Panc1 (cell line): ENCODE data around the gene ADAM33. TPM values are rescaled to one million over a fixed set of nuclear protein-coding genes. Genes with fewer than 3 reads are reported as not detected.
A peak's percentile ranks its signal among the peaks of the same experiment; 100 is the strongest.

Experiments
- ATAC-seq: fragments of 200-7000 bp; cut with Tn5 transposase; 2 replicates; pipeline ENCODE4 v1.9.1; 2020; ENCODE audit warnings: mild to moderate bottlenecking, moderate library complexity
- BruUV-seq: library from RNA; stranded (reverse); fragments of 400-500 nt; replicated peaks from 2 replicates; lab custom pipeline; 2021; lab: Mats Ljungman, UMichigan
- CTCF ChIA-PET: fragments of 300-600 bp; sonication (Branson Sonifier 250); formaldehyde crosslinking; loops from one replicate; lab custom pipeline; 2022; ENCODE audit warnings: antibody characterized with exemption; lab: Charles Lee
- POLR2A ChIA-PET: fragments of 300-600 bp; sonication (Branson Sonifier 250); formaldehyde crosslinking; loops from one replicate; lab custom pipeline; 2022; ENCODE audit warnings: antibody characterized with exemption; lab: Charles Lee
- DNase-seq: peaks from one replicate; pipeline ENCODE4 v3.0.0-alpha.2; 2010; ENCODE audit warnings: low read depth, low spot score
- H3K27ac ChIP-seq: 2 replicates; pipeline ENCODE4 v1.5.1; 2011; ENCODE audit warnings: mild to moderate bottlenecking, low read length, inconsistent platforms
- H3K27me3 ChIP-seq: fragments of 200-500 bp; sonication (Bioruptor generic); 2 replicates; pipeline ENCODE4 v1.6.0; 2014; ENCODE audit warnings: low read length, inconsistent platforms; ENCODE audit not compliant: control insufficient read depth, insufficient read depth
- H3K36me3 ChIP-seq: fragments of 200-500 bp; sonication (Bioruptor generic); 2 replicates; pipeline ENCODE4 v1.5.1; 2014; ENCODE audit warnings: inconsistent platforms, mild to moderate bottlenecking, low read length, moderate library complexity; ENCODE audit not compliant: control insufficient read depth, insufficient read depth
- H3K4me1 ChIP-seq: 2 replicates; pipeline ENCODE4 v1.5.1; 2011; ENCODE audit warnings: inconsistent platforms, mild to moderate bottlenecking, low read length, moderate library complexity; ENCODE audit not compliant: control insufficient read depth, insufficient read depth
- H3K4me3 ChIP-seq, 2 experiments: 2 replicates each; pipeline ENCODE4 v1.5.1; 2011 to 2012; ENCODE audit warnings: low read depth in 2 of 2, low read length in 2 of 2, mild to moderate bottlenecking in 2 of 2, inconsistent platforms in 1 of 2, moderate library complexity in 1 of 2
- H3K9me3 ChIP-seq: fragments of 200-500 bp; sonication (Bioruptor generic); 2 replicates; pipeline ENCODE4 v1.5.1; 2014; ENCODE audit warnings: low read depth, mild to moderate bottlenecking, inconsistent platforms, low read length, moderate library complexity; ENCODE audit not compliant: control insufficient read depth, insufficient read depth
- CTCF ChIP-seq: fragments of 450-650 bp; IDR thresholded peaks from 2 replicates; pipeline ENCODE4 v1.5.1; 2017; ENCODE audit warnings: mild to moderate bottlenecking
- POLR2AphosphoS5 ChIP-seq: IDR thresholded peaks from 2 replicates; pipeline ENCODE4 v1.6.1; 2012; ENCODE audit warnings: mild to moderate bottlenecking, low read depth, low read length, moderate library complexity
- REST ChIP-seq, 2 experiments: IDR thresholded peaks; 2 replicates each; pipeline ENCODE4 v1.6.1; 2011 to 2012; ENCODE audit warnings: low read depth in 2 of 2, control low read depth in 1 of 2, low read length in 1 of 2, mild to moderate bottlenecking in 1 of 2, moderate library complexity in 1 of 2; ENCODE audit not compliant: insufficient read depth in 1 of 2
- SIN3A ChIP-seq: IDR thresholded peaks from 2 replicates; pipeline ENCODE4 v1.6.1; 2012; ENCODE audit warnings: low read depth, mild to moderate bottlenecking, low read length, moderate library complexity, borderline replicate concordance; ENCODE audit not compliant: insufficient read depth
- TCF7L2 ChIP-seq: IDR thresholded peaks from 2 replicates; pipeline ENCODE4 v1.6.1; 2011; ENCODE audit warnings: mild to moderate bottlenecking, low read depth, low read length, inconsistent platforms
- in situ Hi-C: cut with HindIII; loops from 2 replicates; pipeline ENCODE4 v1.10.0; 2016; ENCODE audit warnings: low sequenced_read_pairs, low pct_unique_long_range_greater_than_20kb
- intact Hi-C: fragments of 100-400 bp; cut with micrococcal nuclease; formaldehyde crosslinking; loops from one replicate; pipeline ENCODE4 v1.10.0; 2022; ENCODE audit not compliant: unreplicated experiment
- total RNA-seq: library from RNA; stranded (reverse); gene quantifications from one replicate; pipeline ENCODE4 v1.2.1, GENCODE V29; 2021; ENCODE audit not compliant: unreplicated experiment

The ADAM33 gene
- total RNA-seq, 1 experiment from 2014 or later = 0.62 TPM

DNA sequence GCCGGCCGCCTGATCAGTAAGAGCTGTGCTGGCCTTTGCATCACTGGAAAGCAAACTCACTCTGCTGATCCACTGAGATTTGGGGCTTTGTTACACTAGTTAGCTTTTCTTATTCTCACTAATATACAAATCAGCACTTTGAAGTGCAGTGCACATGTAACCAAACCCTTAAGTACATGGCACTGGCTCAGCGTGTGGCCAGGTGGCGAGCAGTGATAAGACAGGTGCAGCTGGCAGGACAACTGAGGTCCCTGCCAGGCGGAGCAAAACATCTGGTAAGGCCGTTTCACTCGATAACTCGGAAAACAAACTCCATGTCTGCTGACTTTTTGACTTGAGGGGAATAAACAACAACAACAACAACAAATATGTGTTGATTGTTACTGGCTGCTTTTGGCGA, 29.6 kb downstream of the ADAM33 start:
- TF ChIP-seq CTCF = no peak
- no peak for TF ChIP-seq POLR2AphosphoS5
- TF ChIP-seq TCF7L2 = no peak
- no peak for TF ChIP-seq SIN3A
- TF ChIP-seq REST (IDR thresholded peaks at IDR 0.05; ENCODE audit: insufficient read depth in 1 of 2, low read depth in 2 of 2, low read length in 1 of 2) = no peak

DNA sequence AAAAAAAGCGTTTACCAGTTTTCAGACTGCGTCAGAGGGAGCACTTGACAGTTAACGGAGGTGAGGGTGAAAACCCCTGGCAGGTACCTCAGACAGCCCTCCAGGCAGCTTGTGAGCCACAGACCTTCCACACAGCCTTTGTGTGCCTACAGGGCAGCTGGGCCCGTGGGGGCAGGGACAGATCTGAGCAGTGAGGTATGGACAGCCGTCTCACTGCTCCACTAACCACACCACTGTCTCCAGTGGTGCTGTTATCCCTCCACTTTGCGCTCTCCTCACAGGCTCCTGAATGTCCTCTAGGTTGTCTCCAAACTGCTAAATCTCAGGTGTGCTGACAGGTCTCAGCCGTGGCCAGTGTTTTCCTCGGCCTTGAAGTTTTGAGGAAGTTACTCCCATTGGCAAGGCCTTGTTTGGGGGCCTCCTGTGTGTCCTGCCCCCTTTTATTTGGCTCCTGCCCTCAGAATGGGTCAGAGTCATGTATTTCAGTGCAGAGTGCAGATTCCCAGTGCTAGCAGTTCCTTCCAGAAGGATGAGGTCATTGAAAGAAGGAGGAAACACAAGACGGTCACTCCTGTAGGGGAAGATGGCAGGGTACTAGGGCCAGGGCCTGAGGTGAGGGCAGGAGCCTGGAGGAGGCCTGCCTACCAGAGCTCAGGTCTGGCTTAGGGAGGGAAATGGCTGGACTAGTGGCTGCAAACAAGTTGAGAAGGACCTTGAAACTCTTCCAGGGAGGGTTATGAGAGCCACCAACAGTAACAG, 30.4 kb downstream of the ADAM33 start:
- BruUV-seq = no TSS peak
- H3K9me3 ChIP-seq = no peaks in the 10 kb centered on the region
- POLR2A ChIA-PET = no interaction called here
- H3K27ac ChIP-seq = no peak overlapping the region
- CTCF ChIA-PET = no interaction called here
- H3K4me3 ChIP-seq = no peak overlapping the region
- TF ChIP-seq REST (IDR thresholded peaks at IDR 0.05; ENCODE audit: insufficient read depth in 1 of 2, low read depth in 2 of 2, low read length in 1 of 2) = no peak
- TF ChIP-seq SIN3A = no peak
- no peak for TF ChIP-seq POLR2AphosphoS5
- TF ChIP-seq CTCF = no peak
- TF ChIP-seq TCF7L2 = no peak
- ATAC-seq (0 out of 2 replicates have a peak, but pooled peaks have one; percentile 25), DNase-seq (no peak)
- no peaks in the 10 kb centered on the region for H3K4me1 ChIP-seq
- intact Hi-C loops (no loop called here), in situ Hi-C loops (no loop called here)
- H3K36me3 ChIP-seq = no peaks in the 10 kb centered on the region
- H3K27me3 ChIP-seq = no peaks in the 10 kb centered on the region

More for the DNA sequence above, 29.6 kb downstream of the ADAM33 start:
- CTCF ChIA-PET = no interaction called here
- no peak for DNase-seq
- no peak for ATAC-seq
- H3K4me1 ChIP-seq = no peaks in the 10 kb centered on the region
- no peaks in the 10 kb centered on the region for H3K9me3 ChIP-seq
- in situ Hi-C loops = no loop called here
- no TSS peak for BruUV-seq
- POLR2A ChIA-PET = no interaction called here
- no peak overlapping the region for H3K4me3 ChIP-seq
- H3K27ac ChIP-seq = no peak overlapping the region
- no peaks in the 10 kb centered on the region for H3K27me3 ChIP-seq
- H3K36me3 ChIP-seq = no peaks in the 10 kb centered on the region
- intact Hi-C loops = no loop called here
